Neural cell (in vitro differentiated cells): ENCODE measurements around the gene BAIAP2L1.

Experiments
- MXI1 ChIP-seq: fragments of 450-650 bp; conservative IDR thresholded peaks from 2 replicates; pipeline ENCODE4 v1.6.1; 2014; ENCODE audit warnings: antibody characterized with exemption, mild to moderate bottlenecking; ENCODE audit not compliant: poor library complexity, severe bottlenecking
- POLR2AphosphoS5 ChIP-seq: IDR thresholded peaks from 2 replicates; pipeline ENCODE4 v1.6.1; 2012
- TAF1 ChIP-seq: IDR thresholded peaks from 2 replicates; pipeline ENCODE4 v1.6.1; 2012; ENCODE audit warnings: low read depth
- TF ChIP-seq, protein P1 (sequence below): fragments of 450-650 bp; IDR thresholded peaks from 2 replicates; pipeline ENCODE4 v1.5.1; 2014; ENCODE audit warnings: antibody characterized with exemption, mild to moderate bottlenecking, moderate library complexity; ENCODE audit not compliant: poor library complexity, severe bottlenecking
- TF ChIP-seq, protein P2 (sequence below): IDR thresholded peaks from 2 replicates; pipeline ENCODE4 v1.6.1; 2012; ENCODE audit warnings: borderline replicate concordance

DNA sequence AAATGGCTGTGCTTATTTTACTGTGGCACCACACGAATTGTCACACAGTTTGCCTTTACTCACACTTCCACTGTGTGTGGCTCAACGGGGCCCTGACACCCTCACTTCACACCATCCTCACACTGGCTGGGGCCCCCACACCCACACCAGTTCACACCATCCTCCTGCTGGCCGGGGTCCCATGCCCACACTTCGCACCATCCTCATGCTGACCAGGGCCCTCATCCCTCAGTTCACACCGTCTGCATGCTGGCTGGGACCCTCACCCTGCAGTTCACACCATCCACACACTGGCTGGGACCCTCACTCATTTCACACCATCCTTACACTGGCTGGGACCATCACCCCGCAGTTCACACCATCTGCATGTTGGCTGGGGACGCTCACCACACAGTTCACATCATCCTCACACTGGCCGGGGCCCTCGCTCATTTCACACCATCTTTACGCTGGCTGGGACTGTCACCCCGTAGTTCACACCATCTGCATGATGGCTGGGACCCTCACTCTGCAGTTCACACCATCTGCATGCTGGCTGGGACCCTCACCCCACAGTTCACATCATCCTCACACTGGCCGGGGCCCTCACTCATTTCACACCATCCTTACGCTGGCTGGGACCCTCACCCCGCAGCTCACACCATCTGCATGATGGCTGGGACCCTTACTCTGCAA is 83.4 kb downstream of the BAIAP2L1 start:
- TF ChIP-seq, protein P1, sequence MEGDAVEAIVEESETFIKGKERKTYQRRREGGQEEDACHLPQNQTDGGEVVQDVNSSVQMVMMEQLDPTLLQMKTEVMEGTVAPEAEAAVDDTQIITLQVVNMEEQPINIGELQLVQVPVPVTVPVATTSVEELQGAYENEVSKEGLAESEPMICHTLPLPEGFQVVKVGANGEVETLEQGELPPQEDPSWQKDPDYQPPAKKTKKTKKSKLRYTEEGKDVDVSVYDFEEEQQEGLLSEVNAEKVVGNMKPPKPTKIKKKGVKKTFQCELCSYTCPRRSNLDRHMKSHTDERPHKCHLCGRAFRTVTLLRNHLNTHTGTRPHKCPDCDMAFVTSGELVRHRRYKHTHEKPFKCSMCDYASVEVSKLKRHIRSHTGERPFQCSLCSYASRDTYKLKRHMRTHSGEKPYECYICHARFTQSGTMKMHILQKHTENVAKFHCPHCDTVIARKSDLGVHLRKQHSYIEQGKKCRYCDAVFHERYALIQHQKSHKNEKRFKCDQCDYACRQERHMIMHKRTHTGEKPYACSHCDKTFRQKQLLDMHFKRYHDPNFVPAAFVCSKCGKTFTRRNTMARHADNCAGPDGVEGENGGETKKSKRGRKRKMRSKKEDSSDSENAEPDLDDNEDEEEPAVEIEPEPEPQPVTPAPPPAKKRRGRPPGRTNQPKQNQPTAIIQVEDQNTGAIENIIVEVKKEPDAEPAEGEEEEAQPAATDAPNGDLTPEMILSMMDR = no peak
- TF ChIP-seq POLR2AphosphoS5 (no peak), MXI1 (no peak), TAF1 (no peak)
- TF ChIP-seq, protein P2, sequence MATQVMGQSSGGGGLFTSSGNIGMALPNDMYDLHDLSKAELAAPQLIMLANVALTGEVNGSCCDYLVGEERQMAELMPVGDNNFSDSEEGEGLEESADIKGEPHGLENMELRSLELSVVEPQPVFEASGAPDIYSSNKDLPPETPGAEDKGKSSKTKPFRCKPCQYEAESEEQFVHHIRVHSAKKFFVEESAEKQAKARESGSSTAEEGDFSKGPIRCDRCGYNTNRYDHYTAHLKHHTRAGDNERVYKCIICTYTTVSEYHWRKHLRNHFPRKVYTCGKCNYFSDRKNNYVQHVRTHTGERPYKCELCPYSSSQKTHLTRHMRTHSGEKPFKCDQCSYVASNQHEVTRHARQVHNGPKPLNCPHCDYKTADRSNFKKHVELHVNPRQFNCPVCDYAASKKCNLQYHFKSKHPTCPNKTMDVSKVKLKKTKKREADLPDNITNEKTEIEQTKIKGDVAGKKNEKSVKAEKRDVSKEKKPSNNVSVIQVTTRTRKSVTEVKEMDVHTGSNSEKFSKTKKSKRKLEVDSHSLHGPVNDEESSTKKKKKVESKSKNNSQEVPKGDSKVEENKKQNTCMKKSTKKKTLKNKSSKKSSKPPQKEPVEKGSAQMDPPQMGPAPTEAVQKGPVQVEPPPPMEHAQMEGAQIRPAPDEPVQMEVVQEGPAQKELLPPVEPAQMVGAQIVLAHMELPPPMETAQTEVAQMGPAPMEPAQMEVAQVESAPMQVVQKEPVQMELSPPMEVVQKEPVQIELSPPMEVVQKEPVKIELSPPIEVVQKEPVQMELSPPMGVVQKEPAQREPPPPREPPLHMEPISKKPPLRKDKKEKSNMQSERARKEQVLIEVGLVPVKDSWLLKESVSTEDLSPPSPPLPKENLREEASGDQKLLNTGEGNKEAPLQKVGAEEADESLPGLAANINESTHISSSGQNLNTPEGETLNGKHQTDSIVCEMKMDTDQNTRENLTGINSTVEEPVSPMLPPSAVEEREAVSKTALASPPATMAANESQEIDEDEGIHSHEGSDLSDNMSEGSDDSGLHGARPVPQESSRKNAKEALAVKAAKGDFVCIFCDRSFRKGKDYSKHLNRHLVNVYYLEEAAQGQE = no peak
